ENCODE results near the gene ZNF778. TPM values are rescaled to one million over a fixed set of nuclear protein-coding genes. Genes with fewer than 3 reads are reported as not detected.

The ZNF778 gene
- total and polyA plus RNA-seq, 2 of the 13 experiments (the other 11 are each of a cell fraction or from before 2014, with no cell fraction given) = 3.8 to 7.2 TPM

GRCh38 chr16:89217388-89218191 is at the start of gene ZNF778 (continued):
- TF ChIP-seq ZNF407 (CRISPR knock-in tag; IDR thresholded peaks at IDR 0.05; ENCODE audit: not compliant biosample characterization) (peak; percentile 96), GMEB2 (CRISPR knock-in tag; IDR thresholded peaks at IDR 0.05; ENCODE audit: low read depth) (peak; percentile 68), ZFP1 (CRISPR knock-in tag; IDR thresholded peaks at IDR 0.05) (peak; percentile 80; the same call in 1 of the 2 replicates), TARDBP (CRISPR knock-in tag; IDR thresholded peaks at IDR 0.05) (peak; percentile 59), ATF4 (CRISPR knock-in tag; IDR thresholded peaks at IDR 0.05) (no peak), TRIM22 (IDR thresholded peaks at IDR 0.05) (no peak), ZFP37 (CRISPR knock-in tag; IDR thresholded peaks at IDR 0.05; ENCODE audit: borderline replicate concordance) (0 out of 2 replicates have a peak, but pooled peaks have one; percentile 54), SP5 (CRISPR knock-in tag; IDR thresholded peaks at IDR 0.05; ENCODE audit: borderline replicate concordance, low read depth) (peak; percentile 70; the same call in 1 of the 2 replicates), DDIT3 (CRISPR knock-in tag; IDR thresholded peaks at IDR 0.05) (no peak; the same call in 1 of the 2 replicates), ZNF674 (CRISPR knock-in tag; IDR thresholded peaks at IDR 0.05; ENCODE audit: low read depth) (peak; percentile 68; the same call in 1 of the 2 replicates), ZNF232 (CRISPR knock-in tag; IDR thresholded peaks at IDR 0.05; ENCODE audit: borderline replicate concordance) (peak; percentile 87; the same call in 1 of the 2 replicates), SNRNP70 (IDR thresholded peaks at IDR 0.05; ENCODE audit: low read depth, low read length) (no peak)

All from HepG2 (cell line).